Left ventricle myocardium inferior (tissue), 1 donor: ENCODE results near the gene ZMAT5. TPM values are rescaled to one million over a fixed set of nuclear protein-coding genes. Genes with fewer than 3 reads are reported as not detected.

Source experiments
- DNase-seq: peaks from one replicate; pipeline ENCODE4 v3.0.0-alpha.2; 2020
- H3K27ac ChIP-seq: fragments of 200-600 bp; replicated peaks from 2 replicates; pipeline ENCODE4 v1.8.0; 2021
- H3K27me3 ChIP-seq: fragments of 200-600 bp; 2 replicates; pipeline ENCODE4 v1.8.0; 2021; ENCODE audit warnings: low read depth
- H3K36me3 ChIP-seq: fragments of 200-600 bp; 2 replicates; pipeline ENCODE4 v1.8.0; 2021
- H3K4me1 ChIP-seq: fragments of 200-600 bp; 2 replicates; pipeline ENCODE4 v1.8.0; 2021
- H3K4me3 ChIP-seq: fragments of 200-600 bp; 2 replicates; pipeline ENCODE4 v1.8.0; 2021; ENCODE audit warnings: mild to moderate bottlenecking, moderate library complexity
- H3K9me3 ChIP-seq: fragments of 200-600 bp; replicated peaks from 2 replicates; pipeline ENCODE4 v1.8.0; 2021
- intact Hi-C: fragments of 100-400 bp; cut with micrococcal nuclease; formaldehyde crosslinking; loops from one replicate; pipeline ENCODE4 v1.11.0; 2022
- total RNA-seq: library from RNA; stranded (reverse); fragmentation: NEBNext Ultra II Directional; extraction: Animal tissue kit (Norgen Biotek cat#: 25700); gene quantifications from one replicate; pipeline ENCODE4 v1.2.1, GENCODE V29; 2021
- TF ChIP-seq, protein P1 (sequence below): fragments of 200-600 bp; IDR thresholded peaks from 2 replicates; pipeline ENCODE4 v1.8.0; 2021; ENCODE audit warnings: antibody characterized with exemption, mild to moderate bottlenecking, borderline replicate concordance
- donor health status: DM: no; HTN: yes; CAD: no; lungs with severe emphysema.

ZMAT5 gene
- total RNA-seq, 1 donor from 2014 or later = 20.6 TPM

DNA sequence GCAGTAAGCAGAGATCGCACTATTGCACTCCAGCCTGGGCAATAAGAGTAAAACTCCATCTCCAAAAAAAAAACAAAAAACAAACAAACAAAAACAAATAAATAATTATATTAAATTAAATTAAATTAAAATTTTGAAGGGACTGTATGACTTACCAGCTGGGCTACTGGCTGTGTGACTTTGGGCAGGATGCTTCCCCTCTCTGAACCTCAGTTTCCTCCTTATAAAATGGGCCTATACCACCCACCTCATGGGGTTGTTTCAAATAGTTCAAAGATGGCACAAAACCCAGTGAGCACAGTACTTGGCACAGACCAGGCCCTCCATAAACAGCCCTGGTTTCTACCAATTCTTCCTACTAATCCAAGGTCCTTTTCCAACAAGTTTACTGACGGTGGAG, 36.4 kb upstream of the ZMAT5 start:
- Histone ChIP-seq H3K4me1 (peaks cover 44% of the 10 kb centered on the region), H3K4me3 (no peak overlapping the region), H3K36me3 (peaks cover 86% of the 10 kb centered on the region), H3K9me3 (no peaks in the 10 kb centered on the region), H3K27me3 (no peaks in the 10 kb centered on the region), H3K27ac (no peak overlapping the region)
- TF ChIP-seq, protein P1, sequence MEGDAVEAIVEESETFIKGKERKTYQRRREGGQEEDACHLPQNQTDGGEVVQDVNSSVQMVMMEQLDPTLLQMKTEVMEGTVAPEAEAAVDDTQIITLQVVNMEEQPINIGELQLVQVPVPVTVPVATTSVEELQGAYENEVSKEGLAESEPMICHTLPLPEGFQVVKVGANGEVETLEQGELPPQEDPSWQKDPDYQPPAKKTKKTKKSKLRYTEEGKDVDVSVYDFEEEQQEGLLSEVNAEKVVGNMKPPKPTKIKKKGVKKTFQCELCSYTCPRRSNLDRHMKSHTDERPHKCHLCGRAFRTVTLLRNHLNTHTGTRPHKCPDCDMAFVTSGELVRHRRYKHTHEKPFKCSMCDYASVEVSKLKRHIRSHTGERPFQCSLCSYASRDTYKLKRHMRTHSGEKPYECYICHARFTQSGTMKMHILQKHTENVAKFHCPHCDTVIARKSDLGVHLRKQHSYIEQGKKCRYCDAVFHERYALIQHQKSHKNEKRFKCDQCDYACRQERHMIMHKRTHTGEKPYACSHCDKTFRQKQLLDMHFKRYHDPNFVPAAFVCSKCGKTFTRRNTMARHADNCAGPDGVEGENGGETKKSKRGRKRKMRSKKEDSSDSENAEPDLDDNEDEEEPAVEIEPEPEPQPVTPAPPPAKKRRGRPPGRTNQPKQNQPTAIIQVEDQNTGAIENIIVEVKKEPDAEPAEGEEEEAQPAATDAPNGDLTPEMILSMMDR = no peak
- DNase-seq = no peak
- intact Hi-C loops = no loop called here

DNA sequence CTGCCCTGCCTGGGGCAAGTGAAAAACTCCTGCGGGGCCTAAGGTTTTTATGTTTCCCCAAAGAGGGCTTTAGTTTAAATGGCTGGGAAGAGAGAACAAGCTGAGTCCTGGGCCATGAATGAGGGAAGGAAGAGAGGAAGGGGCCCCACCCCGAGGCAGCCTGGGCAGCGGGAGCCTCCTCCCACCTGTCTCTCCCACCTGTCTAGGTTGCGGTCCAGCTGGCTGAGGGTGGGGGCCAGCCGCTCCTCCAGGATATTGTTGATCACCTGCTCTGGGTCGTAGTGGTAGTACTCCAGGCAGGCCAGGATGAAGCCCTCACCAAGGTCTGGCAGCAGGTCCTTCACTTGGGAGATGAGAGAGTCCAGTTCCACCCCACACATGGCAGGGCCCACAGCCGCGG, 35.0 kb upstream of the ZMAT5 start:
- H3K4me3 ChIP-seq = no peak overlapping the region
- TF ChIP-seq, protein P1 = no peak
- DNase-seq = no peak
- peak overlapping the region; percentile 24 for H3K27ac ChIP-seq
- peaks cover 54% of the 10 kb centered on the region for H3K4me1 ChIP-seq
- intact Hi-C loops = no loop called here
- H3K27me3 ChIP-seq = no peaks in the 10 kb centered on the region
- H3K9me3 ChIP-seq = no peaks in the 10 kb centered on the region
- H3K36me3 ChIP-seq = peaks cover 79% of the 10 kb centered on the region

DNA sequence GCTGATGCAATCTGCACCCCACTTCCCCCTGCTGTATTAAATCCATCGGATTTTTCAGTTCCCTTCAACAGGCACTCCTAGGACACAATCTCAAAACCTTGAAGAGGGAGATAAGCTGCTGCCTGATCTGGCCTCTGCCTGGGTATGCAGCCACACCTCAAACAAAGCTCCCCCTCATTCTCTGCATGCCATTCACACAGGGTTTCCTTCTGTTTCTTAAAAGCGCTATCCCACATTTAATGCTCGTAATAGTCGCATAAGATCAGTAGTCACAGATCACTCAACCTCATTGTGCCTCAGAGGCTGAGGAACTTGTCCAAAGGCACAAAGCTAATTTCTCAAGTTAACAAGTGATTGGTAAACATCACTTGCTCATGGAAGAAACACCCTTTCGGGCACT, 34.3 kb upstream of the ZMAT5 start:
- Histone ChIP-seq H3K4me3 (no peak overlapping the region), H3K36me3 (peaks cover 79% of the 10 kb centered on the region), H3K27ac (peak overlapping the region; percentile 24), H3K27me3 (no peaks in the 10 kb centered on the region), H3K9me3 (no peaks in the 10 kb centered on the region), H3K4me1 (peaks cover 54% of the 10 kb centered on the region)
- DNase-seq = no peak
- intact Hi-C loops = no loop called here
- TF ChIP-seq, protein P1 = no peak

DNA sequence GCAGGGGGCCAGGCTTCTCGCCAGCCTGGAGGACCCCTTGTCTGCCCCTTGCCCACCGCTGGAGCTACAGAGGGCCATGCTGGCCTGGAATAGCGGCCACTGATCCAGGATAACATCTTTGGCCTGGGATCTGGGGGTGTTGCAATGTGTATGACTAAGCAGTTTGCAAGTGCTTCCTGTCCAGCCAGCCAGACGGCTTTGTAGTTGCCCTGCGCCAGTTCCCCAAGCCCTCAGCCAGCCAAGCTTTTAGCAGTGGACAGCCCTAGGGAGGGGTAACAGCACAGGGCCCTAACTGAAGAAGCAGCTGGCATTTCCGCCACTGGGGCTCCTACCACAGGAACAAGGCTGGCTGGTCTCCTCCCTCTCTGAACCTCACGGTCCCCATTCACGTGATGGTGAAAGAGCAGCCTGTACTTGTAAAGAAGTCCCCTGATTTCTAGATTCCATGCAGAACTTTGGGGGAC, 32.4 kb upstream of the ZMAT5 start:
- Histone ChIP-seq H3K27ac (peak overlapping the region; percentile 90), H3K4me1 (peaks cover 53% of the 10 kb centered on the region), H3K27me3 (no peaks in the 10 kb centered on the region), H3K36me3 (peaks cover 78% of the 10 kb centered on the region), H3K9me3 (no peaks in the 10 kb centered on the region), H3K4me3 (peak overlapping the region; percentile 40)
- DNase-seq = peak; percentile 88
- TF ChIP-seq, protein P1 = peak; percentile 42
- intact Hi-C loops = no loop called here

DNA sequence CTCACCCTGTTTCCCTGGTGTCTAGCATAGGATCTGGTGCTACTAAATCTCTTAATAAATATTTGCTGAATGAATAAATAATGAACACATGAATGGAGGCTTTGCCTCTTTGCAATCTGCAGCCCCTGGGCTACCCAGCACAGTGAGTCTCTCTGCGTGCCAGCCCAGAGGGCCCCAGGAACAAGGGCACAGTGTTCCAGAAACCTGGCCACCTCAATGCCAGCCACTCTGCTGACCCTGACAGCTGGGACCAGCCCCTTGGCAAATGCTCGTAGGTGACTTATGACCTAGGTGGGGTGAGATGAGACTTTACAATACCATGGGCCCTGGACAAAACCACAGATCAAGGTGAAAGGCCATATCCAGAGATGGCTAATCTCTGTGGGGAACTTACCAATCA, 32.0 kb upstream of the ZMAT5 start:
- peaks cover 50% of the 10 kb centered on the region for H3K4me1 ChIP-seq
- peaks cover 75% of the 10 kb centered on the region for H3K36me3 ChIP-seq
- TF ChIP-seq, protein P1 = no peak
- H3K27ac ChIP-seq = peak overlapping the region; percentile 90
- no peaks in the 10 kb centered on the region for H3K9me3 ChIP-seq
- H3K27me3 ChIP-seq = no peaks in the 10 kb centered on the region
- intact Hi-C loops = no loop called here
- peak overlapping the region; percentile 40 for H3K4me3 ChIP-seq
- DNase-seq = peak; percentile 31
